MM.1S (cell line): ENCODE measurements around the gene SALL2.

ENCODE experiments used
- CTCF ChIP-seq: fragments of 300-600 bp; sonication (generic); IDR thresholded peaks from 2 replicates; pipeline ENCODE4 v1.5.1; 2016; ENCODE audit warnings: antibody characterized with exemption, low read length, mixed read lengths
- EZH2 ChIP-seq: fragments of 300-600 bp; sonication (generic); optimal IDR thresholded peaks from 2 replicates; pipeline ENCODE3; 2017; ENCODE audit warnings: low read depth, mild to moderate bottlenecking, antibody characterized with exemption, low read length, mixed read lengths
- EZH2phosphoT487 ChIP-seq: fragments of 300-600 bp; sonication (generic); IDR thresholded peaks from 2 replicates; pipeline ENCODE4 v1.6.1; 2018; ENCODE audit warnings: antibody characterized with exemption, low read length

DNA sequence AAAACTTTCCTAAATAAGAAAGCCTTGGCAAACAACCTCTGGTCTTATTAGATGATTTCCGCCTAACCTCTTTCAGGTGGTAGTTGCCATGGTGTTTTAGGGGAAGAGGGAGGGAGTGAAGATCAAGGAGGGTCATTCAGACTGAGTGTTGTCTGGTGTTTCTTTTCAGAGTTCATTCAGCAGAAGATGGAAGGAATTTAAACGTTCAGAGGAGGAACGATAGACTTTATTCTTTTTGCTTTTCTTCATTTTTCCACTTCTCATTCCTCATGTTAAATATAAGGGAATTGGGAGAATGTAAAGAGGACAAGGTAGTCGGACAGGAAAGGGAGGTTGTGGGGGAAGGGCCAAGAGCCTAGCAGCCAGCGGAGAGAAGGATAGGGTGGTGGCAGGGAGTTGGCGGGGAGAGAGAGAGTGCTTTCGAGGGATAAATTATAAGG, 17.4 kb upstream of the SALL2 start:
- TF ChIP-seq CTCF (no peak), EZH2 (no peak), EZH2phosphoT487 (no peak)
